Activated naive CD8-positive, alpha-beta T cell (primary cell): ENCODE results near the gene CKS1B.
"Not testable (repeated sequence)": the region's sequence is repeated elsewhere in the genome, so short reads cannot be mapped to it uniquely, and the experiment has no call there.

Experiments used
- H3K27ac Mint-ChIP-seq: one replicate; pipeline ENCODE4 v1.8.0; 2021; ENCODE audit warnings: mixed read lengths
- H3K27me3 Mint-ChIP-seq: one replicate; pipeline ENCODE4 v1.8.0; 2021; ENCODE audit warnings: mixed read lengths
- H3K36me3 Mint-ChIP-seq: one replicate; pipeline ENCODE4 v1.8.0; 2021; ENCODE audit warnings: mixed read lengths
- H3K4me1 Mint-ChIP-seq: one replicate; pipeline ENCODE4 v1.8.0; 2021; ENCODE audit warnings: low read depth, mixed read lengths
- H3K4me3 Mint-ChIP-seq: one replicate; pipeline ENCODE4 v1.8.0; 2021; ENCODE audit warnings: mild to moderate bottlenecking, mixed read lengths
- H3K9me3 Mint-ChIP-seq: one replicate; pipeline ENCODE4 v1.8.0; 2021; ENCODE audit warnings: low read depth, mixed read lengths

The CKS1B gene

GRCh38 chr1:154969246-154969645, 5.2 kb upstream of the CKS1B start:
- H3K27ac Mint-ChIP-seq = peak overlapping the region; percentile 54
- peaks cover 32% of the 10 kb centered on the region for H3K4me1 Mint-ChIP-seq
- H3K36me3 Mint-ChIP-seq = peaks cover 2% of the 10 kb centered on the region
- no peaks in the 10 kb centered on the region for H3K27me3 Mint-ChIP-seq
- no peak overlapping the region for H3K4me3 Mint-ChIP-seq
- H3K9me3 Mint-ChIP-seq = no peaks in the 10 kb centered on the region

GRCh38 chr1:154969860-154970452, 4.5 kb upstream of the CKS1B start:
- no peak overlapping the region for H3K4me3 Mint-ChIP-seq
- H3K36me3 Mint-ChIP-seq = peaks cover 2% of the 10 kb centered on the region
- no peaks in the 10 kb centered on the region for H3K9me3 Mint-ChIP-seq
- H3K4me1 Mint-ChIP-seq = peaks cover 29% of the 10 kb centered on the region
- peak overlapping the region; percentile 54 for H3K27ac Mint-ChIP-seq
- no peaks in the 10 kb centered on the region for H3K27me3 Mint-ChIP-seq

- H3K36me3 Mint-ChIP-seq = peaks cover 2% of the 10 kb centered on the region
- no peaks in the 10 kb centered on the region for H3K27me3 Mint-ChIP-seq
- H3K27ac Mint-ChIP-seq = peak within 1 kb of the TSS; percentile 58
- peaks cover 29% of the 10 kb centered on the region for H3K4me1 Mint-ChIP-seq
- H3K4me3 Mint-ChIP-seq = peak within 1 kb of the TSS; percentile 4
- H3K9me3 Mint-ChIP-seq = no peaks in the 10 kb centered on the region
Measured at GRCh38 chr1:154970631-154971340, 3.7 kb upstream of the CKS1B start, which contains the start of gene SHC1. Gene SHC1, minus strand, starts transcription at chr1:154970747. Its CDS starts 221 bp downstream, at chr1:154970526.

- Mint-ChIP-seq H3K27ac (peak overlapping the region; percentile 52), H3K9me3 (no peaks in the 10 kb centered on the region), H3K27me3 (no peaks in the 10 kb centered on the region), H3K36me3 (peaks cover 2% of the 10 kb centered on the region), H3K4me3 (peak overlapping the region; percentile 4), H3K4me1 (peaks cover 29% of the 10 kb centered on the region)
Measured at GRCh38 chr1:154971341-154971998, 3.0 kb upstream of the CKS1B start.

- no peak overlapping the region for H3K4me3 Mint-ChIP-seq
- peaks cover 29% of the 10 kb centered on the region for H3K4me1 Mint-ChIP-seq
- peaks cover 2% of the 10 kb centered on the region for H3K36me3 Mint-ChIP-seq
- no peaks in the 10 kb centered on the region for H3K9me3 Mint-ChIP-seq
- peak overlapping the region; percentile 83 for H3K27ac Mint-ChIP-seq
- no peaks in the 10 kb centered on the region for H3K27me3 Mint-ChIP-seq
Measured at GRCh38 chr1:154972213-154972516, 2.3 kb upstream of the CKS1B start.

GRCh38 chr1:154972517-154973343, 1.8 kb upstream of the CKS1B start:
- Mint-ChIP-seq H3K27ac (peak overlapping the region; percentile 83), H3K36me3 (peaks cover 2% of the 10 kb centered on the region), H3K27me3 (no peaks in the 10 kb centered on the region), H3K4me1 (peaks cover 29% of the 10 kb centered on the region), H3K4me3 (no peak overlapping the region), H3K9me3 (no peaks in the 10 kb centered on the region)

- Mint-ChIP-seq H3K27me3 (no peaks in the 10 kb centered on the region), H3K9me3 (no peaks in the 10 kb centered on the region), H3K4me1 (peaks cover 29% of the 10 kb centered on the region), H3K27ac (no peak overlapping the region), H3K4me3 (no peak overlapping the region), H3K36me3 (peaks cover 2% of the 10 kb centered on the region)
Measured at GRCh38 chr1:154973344-154974101, 958 bp upstream of the CKS1B start.

- Mint-ChIP-seq H3K4me1 (peaks cover 23% of the 10 kb centered on the region), H3K27ac (no peak overlapping the region), H3K36me3 (peaks cover 5% of the 10 kb centered on the region), H3K9me3 (no peaks in the 10 kb centered on the region), H3K27me3 (no peaks in the 10 kb centered on the region), H3K4me3 (no peak overlapping the region)
Measured at GRCh38 chr1:154974808-154975408, 427 bp downstream of the CKS1B start.

- Mint-ChIP-seq H3K36me3 (peaks cover 5% of the 10 kb centered on the region), H3K4me1 (peaks cover 23% of the 10 kb centered on the region), H3K27ac (no peak overlapping the region), H3K27me3 (no peaks in the 10 kb centered on the region), H3K4me3 (no peak overlapping the region), H3K9me3 (no peaks in the 10 kb centered on the region)
Measured at GRCh38 chr1:154975409-154976059, 1.1 kb downstream of the CKS1B start.

GRCh38 chr1:154977762-154978161, 3.3 kb downstream of the CKS1B start:
- H3K27ac Mint-ChIP-seq = peak overlapping the region; percentile 59
- not testable (repeated sequence) for H3K4me1 Mint-ChIP-seq, H3K4me3 Mint-ChIP-seq

GRCh38 chr1:154978360-154978759, 3.9 kb downstream of the CKS1B start:
- H3K27me3 Mint-ChIP-seq = no peaks in the 10 kb centered on the region
- no peaks in the 10 kb centered on the region for H3K9me3 Mint-ChIP-seq
- peaks cover 2% of the 10 kb centered on the region for H3K36me3 Mint-ChIP-seq
- no peaks in the 10 kb centered on the region for H3K4me1 Mint-ChIP-seq
- no peak overlapping the region for H3K27ac Mint-ChIP-seq
- H3K4me3 Mint-ChIP-seq = no peak overlapping the region

More at GRCh38 chr1:154977762-154978161, 3.3 kb downstream of the CKS1B start:
- H3K9me3 Mint-ChIP-seq, H3K36me3 Mint-ChIP-seq, H3K27me3 Mint-ChIP-seq: not testable (repeated sequence)

GRCh38 chr1:154982341-154982740, 7.9 kb downstream of the CKS1B start:
- Mint-ChIP-seq H3K27ac (no peak overlapping the region), H3K36me3 (peaks cover 2% of the 10 kb centered on the region), H3K9me3 (no peaks in the 10 kb centered on the region), H3K27me3 (no peaks in the 10 kb centered on the region), H3K4me1 (peaks cover 8% of the 10 kb centered on the region), H3K4me3 (no peak overlapping the region)

GRCh38 chr1:154982897-154983648, 8.6 kb downstream of the CKS1B start, which contains the start of gene FLAD1:
Gene FLAD1, plus strand, starts transcription at chr1:154983344. Its CDS starts 351 bp downstream, at chr1:154983695.
- H3K9me3 Mint-ChIP-seq = no peaks in the 10 kb centered on the region
- H3K4me3 Mint-ChIP-seq = no peak within 1 kb of the TSS
- H3K27me3 Mint-ChIP-seq = no peaks in the 10 kb centered on the region
- H3K4me1 Mint-ChIP-seq = peaks cover 10% of the 10 kb centered on the region
- no peak within 1 kb of the TSS for H3K27ac Mint-ChIP-seq
- H3K36me3 Mint-ChIP-seq = peaks cover 2% of the 10 kb centered on the region
